A549 (cell line): ENCODE data around the gene WFDC1. TPM values are rescaled to one million over a fixed set of nuclear protein-coding genes. Genes with fewer than 3 reads are reported as not detected.

Experiments used
- ATAC-seq, 2 experiments: fragments of 200-7000 bp in 1 of 2; fragments of >200 bp in 1 of 2; cut with Nextera tagmentation in 1 of 2; cut with Tn5 transposase in 1 of 2; 3 replicates each; pipeline versions ENCODE4 v1.8.0 to v1.9.1; 2018 to 2020; ENCODE audit warnings: mild to moderate bottlenecking in 1 of 2, moderate library complexity in 1 of 2
- CTCF ChIA-PET: fragments of 300-600 bp; sonication (Branson Sonifier 250); formaldehyde crosslinking; extraction: SDS; loops from one replicate; lab custom pipeline; 2021; ENCODE audit warnings: antibody characterized with exemption, inconsistent platforms; lab: Yijun Ruan, JAX
- POLR2A ChIA-PET: fragments of 350-600 bp; formaldehyde crosslinking; extraction: SDS; loops from one replicate; lab custom pipeline; 2021; ENCODE audit warnings: antibody characterized with exemption, inconsistent platforms; lab: Yijun Ruan, JAX
- DNase-seq, 2 experiments: peaks; one replicate each; pipeline versions ENCODE4 v3.0.0 to v3.0.0-alpha.2; 2011 to 2016; ENCODE audit warnings: low read depth in 1 of 2, low spot score in 1 of 2
- FAIRE-seq: peaks from 2 replicates; lab custom pipeline; 2011; peaks lifted over from hg19 to GRCh38; lab: Jason Lieb, UNC
- H3K27ac ChIP-seq, 2 experiments: fragments of >200 bp; sonication (Bioruptor Twin); formaldehyde crosslinking; 3 replicates each; pipeline ENCODE4 v1.5.1; 2016 to 2017
- H3K4me1 ChIP-seq: fragments of >200 bp; sonication (Bioruptor Twin); formaldehyde crosslinking; 3 replicates; pipeline ENCODE4 v1.6.1; 2016
- H3K4me2 ChIP-seq: fragments of >200 bp; sonication (Bioruptor Twin); formaldehyde crosslinking; 3 replicates; pipeline ENCODE4 v1.6.1; 2016
- H3K4me3 ChIP-seq: fragments of >200 bp; sonication (Bioruptor Twin); formaldehyde crosslinking; 3 replicates; pipeline ENCODE4 v1.5.1; 2016
- H3K9me3 ChIP-seq: fragments of >200 bp; sonication (Bioruptor Twin); formaldehyde crosslinking; 3 replicates; pipeline ENCODE4 v1.6.1; 2016
- BHLHE40 ChIP-seq: IDR thresholded peaks from 2 replicates; pipeline ENCODE4 v1.6.1; 2012; ENCODE audit warnings: low read depth, low read length, inconsistent platforms
- CBX2 ChIP-seq: fragments of 200-600 bp; sonication (generic); IDR thresholded peaks from 2 replicates; pipeline ENCODE4 v1.6.1; 2016; ENCODE audit warnings: low read depth, mild to moderate bottlenecking, borderline replicate concordance
- CEBPB ChIP-seq, 2 experiments: fragments of >200 bp in 1 of 2; sonication (Bioruptor Twin) in 1 of 2; formaldehyde crosslinking in 1 of 2; IDR thresholded peaks; 2 replicates each; pipeline ENCODE4 v1.6.1; 2012 to 2016
- CHD4 ChIP-seq: fragments of 200-600 bp; sonication (generic); IDR thresholded peaks from 2 replicates; pipeline ENCODE4 v1.6.1; 2016; ENCODE audit warnings: antibody characterized with exemption, mild to moderate bottlenecking, borderline replicate concordance
- EHF ChIP-seq: fragments of 250-450 bp; sonication (Bioruptor Pico); IDR thresholded peaks from 2 replicates; pipeline ENCODE4 v1.5.0; 2020; ENCODE audit warnings: mild to moderate bottlenecking
- EP300 ChIP-seq, 2 experiments: fragments of >200 bp; sonication (Bioruptor Twin); formaldehyde crosslinking; IDR thresholded peaks; 2 replicates in 1 of 2; 3 replicates in 1 of 2; pipeline ENCODE4 v1.6.1; 2016 to 2017
- ESRRA ChIP-seq: fragments of 150-350 bp; IDR thresholded peaks from 2 replicates; pipeline ENCODE4 v1.6.1; 2014; ENCODE audit warnings: mild to moderate bottlenecking, low read length, borderline replicate concordance
- FOSB ChIP-seq: fragments of 250-450 bp; sonication (Bioruptor Pico); IDR thresholded peaks from 2 replicates; pipeline ENCODE4 v1.5.0; 2020; ENCODE audit warnings: mild to moderate bottlenecking, moderate library complexity
- GATA3 ChIP-seq: IDR thresholded peaks from 2 replicates; pipeline ENCODE4 v1.6.1; 2012; ENCODE audit warnings: borderline replicate concordance
- HDAC2 ChIP-seq: fragments of 200-600 bp; sonication (generic); IDR thresholded peaks from 2 replicates; pipeline ENCODE4 v1.6.1; 2016
- HEYL ChIP-seq: fragments of 250-450 bp; sonication (Bioruptor Pico); IDR thresholded peaks from 2 replicates; pipeline ENCODE4 v1.8.0; 2021; ENCODE audit warnings: mild to moderate bottlenecking, moderate library complexity
- HOXB13 ChIP-seq: fragments of 250-450 bp; sonication (Bioruptor Pico); IDR thresholded peaks from 2 replicates; pipeline ENCODE4 v1.5.0; 2020; ENCODE audit warnings: low read depth, mild to moderate bottlenecking, moderate library complexity
- HOXB5 ChIP-seq: fragments of 250-450 bp; sonication (Bioruptor Pico); IDR thresholded peaks from 2 replicates; pipeline ENCODE4 v1.5.0; 2020; ENCODE audit warnings: mild to moderate bottlenecking, moderate library complexity
- MAFK ChIP-seq: fragments of 450-650 bp; IDR thresholded peaks from 2 replicates; pipeline ENCODE4 v1.6.1; 2014; ENCODE audit not compliant: partially characterized antibody
- MAX ChIP-seq: IDR thresholded peaks from 2 replicates; pipeline ENCODE4 v1.6.1; 2012
- MAZ ChIP-seq: fragments of 150-350 bp; IDR thresholded peaks from 2 replicates; pipeline ENCODE4 v1.6.1; 2014; ENCODE audit warnings: antibody characterized with exemption, low read depth, low read length, borderline replicate concordance
- NPAS2 ChIP-seq: fragments of 250-450 bp; sonication (Bioruptor Pico); IDR thresholded peaks from 2 replicates; pipeline ENCODE4 v1.8.0; 2022; ENCODE audit warnings: mild to moderate bottlenecking, moderate library complexity, borderline replicate concordance
- NR3C1 ChIP-seq: fragments of >200 bp; sonication (Bioruptor Twin); formaldehyde crosslinking; IDR thresholded peaks from 3 replicates; pipeline ENCODE4 v1.6.1; 2017
- PHF8 ChIP-seq: fragments of 200-600 bp; sonication (generic); IDR thresholded peaks from 2 replicates; pipeline ENCODE4 v1.6.1; 2016; ENCODE audit warnings: low read depth, mild to moderate bottlenecking, antibody characterized with exemption, moderate library complexity, borderline replicate concordance
- POLR2A ChIP-seq: IDR thresholded peaks from 2 replicates; pipeline ENCODE4 v1.6.1; 2012; ENCODE audit warnings: mild to moderate bottlenecking, low read length
- RCOR1 ChIP-seq: fragments of 150-350 bp; IDR thresholded peaks from 2 replicates; pipeline ENCODE4 v1.6.1; 2014; ENCODE audit warnings: antibody characterized with exemption, low read length, low read depth
- SMC3 ChIP-seq: fragments of >200 bp; sonication (Bioruptor Twin); formaldehyde crosslinking; IDR thresholded peaks from 3 replicates; pipeline ENCODE4 v1.6.1; 2018; ENCODE audit warnings: inconsistent platforms
- TFCP2L1 ChIP-seq: fragments of 250-450 bp; sonication (Bioruptor Pico); IDR thresholded peaks from 2 replicates; pipeline ENCODE4 v1.5.0; 2021; ENCODE audit warnings: mild to moderate bottlenecking
- TP53 ChIP-seq: fragments of 250-450 bp; sonication (Bioruptor Pico); IDR thresholded peaks from 2 replicates; pipeline ENCODE4 v1.5.0; 2021; ENCODE audit warnings: mild to moderate bottlenecking, moderate library complexity
- ZFP36 ChIP-seq: fragments of 450-650 bp; IDR thresholded peaks from 2 replicates; pipeline ENCODE4 v1.6.1; 2014; ENCODE audit warnings: borderline replicate concordance; ENCODE audit not compliant: partially characterized antibody
- WGBS: methylation state at CpG from one replicate; pipeline ENCODE4 v1.1.6; 2017; ENCODE audit errors: missing lambda C conversion rate; 5-methylcytosine and 5-hydroxymethylcytosine counted together
- polyA plus RNA-seq, 4 experiments: library from polyadenylated mRNA; depleted of rRNA in 3 of 4; stranded (reverse); fragments of >200 nt; fragmentation: RNase III in 1 of 4; extraction: RNeasy Plus Mini Kit Qiagen cat#74134 plus additional on column Dnase treatment in 1 of 4; gene quantifications; 2 replicates in 3 of 4; 3 replicates in 1 of 4; pipeline ENCODE4 v1.2.3, GENCODE V29; 2011 to 2017
- TF ChIP-seq, protein P1 (sequence below): IDR thresholded peaks from 2 replicates; pipeline ENCODE4 v1.6.1; 2012; ENCODE audit warnings: low read depth, borderline replicate concordance
- TF ChIP-seq, protein P2 (sequence below): IDR thresholded peaks from 2 replicates; pipeline ENCODE4 v1.6.1; 2012
- TF ChIP-seq, protein P3 (sequence below): fragments of >200 bp; sonication (Bioruptor Twin); formaldehyde crosslinking; IDR thresholded peaks from 3 replicates; pipeline ENCODE4 v1.6.1; 2016

The WFDC1 gene
- polyA plus RNA-seq, 2 of the 4 experiments (the other 2 are of a cell fraction), result not detected

DNA sequence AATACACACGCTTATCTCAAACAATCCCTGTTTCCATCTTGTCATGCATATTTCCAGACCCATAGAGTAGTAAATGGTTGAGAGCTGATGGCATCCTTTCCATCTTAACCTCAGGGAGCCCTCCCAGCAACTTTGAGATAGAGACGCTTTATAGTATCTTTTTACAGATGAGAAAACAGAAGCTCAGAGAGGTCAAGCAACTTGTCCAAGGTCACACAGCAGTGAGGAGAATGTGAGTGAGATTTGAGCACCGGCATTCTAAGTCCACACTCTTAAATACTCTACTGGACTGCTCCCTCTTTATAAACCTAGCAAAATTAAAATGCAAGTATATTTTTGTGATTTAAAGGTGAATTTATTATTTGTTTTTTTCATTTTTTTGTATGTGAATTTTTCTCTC is 35.0 kb upstream of the WFDC1 start:
- CTCF ChIA-PET, result interaction anchor here (1.0 to 2.7 kb wide), 4 partner anchors 8 to 224 kb away, joined by 3 to 11 read pairs (median 4); no protein-coding TSS in a partner anchor

GRCh38 chr16:84260766-84261554 is 33.7 kb upstream of the WFDC1 start:
- no peak for DNase-seq
- no peak for FAIRE-seq
- ChIA-PET POLR2A (no interaction called here), CTCF (interaction anchor here (1.3 to 2.7 kb wide), 3 partner anchors 16 to 223 kb away, joined by 3 to 11 read pairs (median 4); no protein-coding TSS in a partner anchor)
- Histone ChIP-seq H3K9me3 (no peaks in the 10 kb centered on the region), H3K4me3 (no peak overlapping the region), H3K27ac (no peak overlapping the region), H3K4me2 (no peak overlapping the region), H3K4me1 (no peaks in the 10 kb centered on the region)
- ATAC-seq, result no peak
- WGBS, result 54% methylated on average over 23 of the region's 23 CpGs
- TF ChIP-seq CBX2 (no peak), TP53 (CRISPR knock-in tag) (no peak), FOSB (CRISPR knock-in tag) (no peak), NR3C1 (no peak), NPAS2 (CRISPR knock-in tag) (no peak), EP300 (IDR thresholded peaks at IDR 0.05) (no peak), CEBPB (IDR thresholded peaks at IDR 0.05) (no peak), TFCP2L1 (CRISPR knock-in tag) (no peak), HOXB5 (CRISPR knock-in tag) (no peak), HOXB13 (CRISPR knock-in tag) (no peak), RCOR1 (no peak), SMC3 (no peak), CHD4 (no peak), HDAC2 (no peak)

More for the DNA sequence above, 35.0 kb upstream of the WFDC1 start:
- Histone ChIP-seq H3K4me3 (no peak overlapping the region), H3K9me3 (0 out of 3 replicates have a peak, but pooled peaks cover 2% of the 10 kb centered on the region), H3K4me1 (no peaks in the 10 kb centered on the region), H3K4me2 (no peak overlapping the region), H3K27ac (no peak overlapping the region)
- POLR2A ChIA-PET, result no interaction called here
- ATAC-seq (no peak), DNase-seq (no peak), FAIRE-seq (no peak)
- WGBS, result 63% methylated on average over 3 of the region's 3 CpGs
- no peak for TF ChIP-seq ESRRA
- TF ChIP-seq ZFP36, result peak; percentile 9
- TF ChIP-seq BHLHE40, result no peak
- TF ChIP-seq MAZ, result no peak
- TF ChIP-seq, protein P1, sequence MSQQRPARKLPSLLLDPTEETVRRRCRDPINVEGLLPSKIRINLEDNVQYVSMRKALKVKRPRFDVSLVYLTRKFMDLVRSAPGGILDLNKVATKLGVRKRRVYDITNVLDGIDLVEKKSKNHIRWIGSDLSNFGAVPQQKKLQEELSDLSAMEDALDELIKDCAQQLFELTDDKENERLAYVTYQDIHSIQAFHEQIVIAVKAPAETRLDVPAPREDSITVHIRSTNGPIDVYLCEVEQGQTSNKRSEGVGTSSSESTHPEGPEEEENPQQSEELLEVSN, result no peak

DNA sequence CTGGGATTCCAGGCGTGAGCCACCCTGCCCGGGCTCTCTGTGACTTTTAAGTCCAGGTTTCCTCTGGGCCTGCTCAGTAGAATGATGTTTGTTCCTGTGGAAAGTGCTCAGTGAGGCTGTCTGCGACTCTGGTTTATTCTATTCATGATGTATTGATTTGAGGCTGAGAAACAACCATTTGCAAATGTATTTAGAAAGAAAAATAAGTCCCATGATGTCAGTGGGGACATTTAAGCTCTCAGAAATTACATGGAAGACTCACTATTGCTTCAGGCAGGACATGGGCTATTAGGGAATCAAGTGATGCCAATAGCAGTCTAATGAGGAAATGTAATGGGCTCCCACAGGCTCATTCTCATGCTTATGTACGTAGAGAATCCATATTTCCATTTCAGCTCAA is 32.6 kb upstream of the WFDC1 start:
- DNase-seq (no peak), ATAC-seq (no peak), FAIRE-seq (no peak)
- H3K4me1 ChIP-seq, result no peaks in the 10 kb centered on the region
- no peak overlapping the region for H3K27ac ChIP-seq
- 53% methylated on average over 4 of the region's 4 CpGs for WGBS
- no peak overlapping the region for H3K4me2 ChIP-seq
- CTCF ChIA-PET, result interaction anchor here (0.8 to 8.0 kb wide), 3 partner anchors 11 to 222 kb away, joined by 3 to 78 read pairs (median 3); no protein-coding TSS in a partner anchor
- no peaks in the 10 kb centered on the region for H3K9me3 ChIP-seq
- POLR2A ChIA-PET, result interaction anchor here (0.6 kb wide), 1 partner anchor 29 kb away, joined by 3 read pairs; no protein-coding TSS in a partner anchor
- no peak overlapping the region for H3K4me3 ChIP-seq
- TF ChIP-seq ESRRA (no peak), HOXB13 (CRISPR knock-in tag) (no peak), POLR2A (no peak), NR3C1 (no peak), PHF8 (no peak), FOSB (CRISPR knock-in tag) (no peak), BHLHE40 (no peak), EHF (CRISPR knock-in tag) (no peak), NPAS2 (CRISPR knock-in tag) (no peak), HEYL (CRISPR knock-in tag) (no peak), TFCP2L1 (CRISPR knock-in tag) (no peak), MAFK (no peak), GATA3 (no peak), EP300 (IDR thresholded peaks at IDR 0.05) (no peak), HDAC2 (no peak), MAX (no peak), TP53 (CRISPR knock-in tag) (no peak)
- TF ChIP-seq, protein P2, sequence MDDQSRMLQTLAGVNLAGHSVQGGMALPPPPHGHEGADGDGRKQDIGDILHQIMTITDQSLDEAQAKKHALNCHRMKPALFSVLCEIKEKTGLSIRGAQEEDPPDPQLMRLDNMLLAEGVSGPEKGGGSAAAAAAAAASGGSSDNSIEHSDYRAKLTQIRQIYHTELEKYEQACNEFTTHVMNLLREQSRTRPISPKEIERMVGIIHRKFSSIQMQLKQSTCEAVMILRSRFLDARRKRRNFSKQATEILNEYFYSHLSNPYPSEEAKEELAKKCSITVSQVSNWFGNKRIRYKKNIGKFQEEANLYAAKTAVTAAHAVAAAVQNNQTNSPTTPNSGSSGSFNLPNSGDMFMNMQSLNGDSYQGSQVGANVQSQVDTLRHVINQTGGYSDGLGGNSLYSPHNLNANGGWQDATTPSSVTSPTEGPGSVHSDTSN, result no peak
- TF ChIP-seq, protein P3, sequence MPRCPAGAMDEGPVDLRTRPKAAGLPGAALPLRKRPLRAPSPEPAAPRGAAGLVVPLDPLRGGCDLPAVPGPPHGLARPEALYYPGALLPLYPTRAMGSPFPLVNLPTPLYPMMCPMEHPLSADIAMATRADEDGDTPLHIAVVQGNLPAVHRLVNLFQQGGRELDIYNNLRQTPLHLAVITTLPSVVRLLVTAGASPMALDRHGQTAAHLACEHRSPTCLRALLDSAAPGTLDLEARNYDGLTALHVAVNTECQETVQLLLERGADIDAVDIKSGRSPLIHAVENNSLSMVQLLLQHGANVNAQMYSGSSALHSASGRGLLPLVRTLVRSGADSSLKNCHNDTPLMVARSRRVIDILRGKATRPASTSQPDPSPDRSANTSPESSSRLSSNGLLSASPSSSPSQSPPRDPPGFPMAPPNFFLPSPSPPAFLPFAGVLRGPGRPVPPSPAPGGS, result no peak
